ENCODE results near the gene MFSD8. TPM values are rescaled to one million over a fixed set of nuclear protein-coding genes. Genes with fewer than 3 reads are reported as not detected.

The MFSD8 gene
- total and polyA plus RNA-seq, 2 donors from 2014 or later, result 6.6 to 20.5 TPM

- H3K27ac ChIP-seq (ENCODE audit: low read depth in 2 of 2, low read length in 2 of 2), result no peak overlapping the region
- no peak for TF ChIP-seq CTCF (IDR thresholded peaks at IDR 0.05; ENCODE audit: borderline replicate concordance, extremely low read depth, insufficient read depth)
- no peak overlapping the region for H3K4me3 ChIP-seq (ENCODE audit: low read length in 3 of 3)
- H3K9ac ChIP-seq (ENCODE audit: low read length in 3 of 3), result no peak overlapping the region
- DNase-seq (no peak), FAIRE-seq (no peak)
- peaks cover 0 to 5% (median 0%) of the 10 kb centered on the region in 3 donors for H3K36me3 ChIP-seq (ENCODE audit: control insufficient read depth in 2 of 3, insufficient read depth in 3 of 3, low read length in 3 of 3)
- no peaks in the 10 kb centered on the region for H3K9me3 ChIP-seq (ENCODE audit: control insufficient read depth in 2 of 3, insufficient read depth in 1 of 3, low read length in 3 of 3)
- H3K4me1 ChIP-seq (ENCODE audit: control insufficient read depth in 2 of 3, insufficient read depth in 2 of 3, low read depth in 1 of 3, low read length in 3 of 3), result no peaks in the 10 kb centered on the region
- intact Hi-C loops (cut with DNase I), result no loop called here
- H3K27me3 ChIP-seq (ENCODE audit: control insufficient read depth, insufficient read depth, low read length), result no peaks in the 10 kb centered on the region
These were observed 23.7 kb upstream of the MFSD8 start for GRCh38 chr4:127988638-127989037.

DNA sequence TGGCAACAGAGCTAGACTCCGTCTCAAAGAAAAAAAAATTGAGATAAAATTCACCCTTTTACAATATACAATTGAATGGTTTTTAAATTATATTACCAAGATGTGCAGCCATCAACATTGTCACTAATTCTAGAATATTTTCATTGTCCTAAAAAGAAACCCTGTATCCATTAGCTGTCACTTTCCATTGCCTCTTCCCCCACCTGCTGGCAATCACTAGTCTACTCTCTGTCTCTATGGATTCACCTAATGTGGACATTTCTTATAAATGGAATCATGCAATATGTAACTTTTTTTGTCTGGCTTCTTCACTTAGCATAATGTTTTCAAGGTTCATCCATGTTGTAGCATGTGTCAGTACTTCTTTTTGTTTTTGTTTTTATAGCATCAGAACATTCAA is 21.0 kb upstream of the MFSD8 start:
- Histone ChIP-seq H3K36me3 (ENCODE audit: control insufficient read depth in 2 of 3, insufficient read depth in 3 of 3, low read length in 3 of 3) (peaks cover 0 to 5% (median 0%) of the 10 kb centered on the region in 3 donors), H3K4me1 (ENCODE audit: control insufficient read depth in 2 of 3, insufficient read depth in 2 of 3, low read depth in 1 of 3, low read length in 3 of 3) (no peaks in the 10 kb centered on the region), H3K27ac (ENCODE audit: low read depth in 2 of 2, low read length in 2 of 2) (no peak overlapping the region), H3K4me3 (ENCODE audit: low read length in 3 of 3) (no peak overlapping the region), H3K9me3 (ENCODE audit: control insufficient read depth in 2 of 3, insufficient read depth in 1 of 3, low read length in 3 of 3) (no peaks in the 10 kb centered on the region), H3K9ac (ENCODE audit: low read length in 3 of 3) (no peak overlapping the region), H3K27me3 (ENCODE audit: control insufficient read depth, insufficient read depth, low read length) (no peaks in the 10 kb centered on the region)
- FAIRE-seq (no peak), DNase-seq (no peak)
- TF ChIP-seq CTCF (IDR thresholded peaks at IDR 0.05; ENCODE audit: borderline replicate concordance, extremely low read depth, insufficient read depth), result no peak
- intact Hi-C loops (cut with DNase I), result no loop called here

DNA sequence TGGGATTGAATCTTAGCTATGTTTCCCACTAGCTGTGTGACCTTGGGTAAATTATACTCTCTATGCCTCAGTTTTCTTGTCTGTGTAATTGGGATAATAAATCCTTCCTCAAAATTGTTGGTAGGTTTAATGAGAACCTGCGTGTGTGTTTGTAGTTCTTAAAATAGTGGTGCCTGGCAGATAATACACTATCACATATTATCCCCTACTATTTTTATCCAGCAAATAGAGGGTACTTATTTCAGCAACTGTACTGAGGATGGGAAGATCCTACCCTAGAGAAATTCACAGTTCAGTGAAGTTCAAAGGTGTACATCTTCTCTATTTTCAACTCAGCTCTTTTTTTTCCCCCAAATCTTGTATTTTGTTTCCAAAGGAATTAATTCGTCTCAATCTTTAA is 17.5 kb upstream of the MFSD8 start:
- no peak for FAIRE-seq
- H3K9me3 ChIP-seq (ENCODE audit: control insufficient read depth in 2 of 3, insufficient read depth in 1 of 3, low read length in 3 of 3), result peaks cover 0 to 3% (median 0%) of the 10 kb centered on the region in 3 donors
- H3K27ac ChIP-seq (ENCODE audit: low read depth in 2 of 2, low read length in 2 of 2), result no peak overlapping the region
- no peak overlapping the region for H3K9ac ChIP-seq (ENCODE audit: low read length in 3 of 3)
- no peak for TF ChIP-seq CTCF (IDR thresholded peaks at IDR 0.05; ENCODE audit: borderline replicate concordance, extremely low read depth, insufficient read depth)
- intact Hi-C loops (cut with DNase I), result no loop called here
- H3K27me3 ChIP-seq (ENCODE audit: control insufficient read depth, insufficient read depth, low read length), result no peaks in the 10 kb centered on the region
- no peak overlapping the region for H3K4me3 ChIP-seq (ENCODE audit: low read length in 3 of 3)
- H3K36me3 ChIP-seq (ENCODE audit: control insufficient read depth in 2 of 3, insufficient read depth in 3 of 3, low read length in 3 of 3), result no peaks in the 10 kb centered on the region
- no peak for DNase-seq
- no peaks in the 10 kb centered on the region for H3K4me1 ChIP-seq (ENCODE audit: control insufficient read depth in 2 of 3, insufficient read depth in 2 of 3, low read depth in 1 of 3, low read length in 3 of 3)

GRCh38 chr4:127978930-127979329 is 14.0 kb upstream of the MFSD8 start:
- no peaks in the 10 kb centered on the region for H3K4me1 ChIP-seq (ENCODE audit: control insufficient read depth in 2 of 3, insufficient read depth in 2 of 3, low read depth in 1 of 3, low read length in 3 of 3)
- DNase-seq, result no peak
- H3K27me3 ChIP-seq (ENCODE audit: control insufficient read depth, insufficient read depth, low read length), result no peaks in the 10 kb centered on the region
- H3K9me3 ChIP-seq (ENCODE audit: control insufficient read depth in 2 of 3, insufficient read depth in 1 of 3, low read length in 3 of 3), result peaks cover 0 to 3% (median 0%) of the 10 kb centered on the region in 3 donors
- intact Hi-C loops (cut with DNase I), result no loop called here
- no peak for TF ChIP-seq CTCF (IDR thresholded peaks at IDR 0.05; ENCODE audit: borderline replicate concordance, extremely low read depth, insufficient read depth)
- no peak overlapping the region for H3K9ac ChIP-seq (ENCODE audit: low read length in 3 of 3)
- FAIRE-seq, result no peak
- peaks cover 0 to 2% (median 0%) of the 10 kb centered on the region in 3 donors for H3K36me3 ChIP-seq (ENCODE audit: control insufficient read depth in 2 of 3, insufficient read depth in 3 of 3, low read length in 3 of 3)
- no peak overlapping the region for H3K27ac ChIP-seq (ENCODE audit: low read depth in 2 of 2, low read length in 2 of 2)
- H3K4me3 ChIP-seq (ENCODE audit: low read length in 3 of 3), result no peak overlapping the region

Data from kidney (tissue), 14 donors.